Sigmoid colon (tissue), 4 donors: Measurements from ENCODE around the gene CDCP1.

Source experiments
- CTCF ChIP-seq, 4 experiments: fragments of 450-650 bp in 3 of 4; fragments of 200-600 bp in 1 of 4; IDR thresholded peaks; one replicate each; pipeline ENCODE4 v1.5.1; 2016 to 2019; ENCODE audit warnings: antibody characterized with exemption in 4 of 4, mild to moderate bottlenecking in 3 of 4, moderate library complexity in 2 of 4
- EP300 ChIP-seq, 4 donors: sonication (generic); formaldehyde crosslinking; IDR thresholded peaks; one replicate each; pipeline ENCODE4 v1.6.1; 2017; ENCODE audit warnings: antibody characterized with exemption in 4 of 4
- POLR2A ChIP-seq, 2 donors: fragments of 450-650 bp; IDR thresholded peaks; one replicate each; pipeline ENCODE4 v1.6.1; 2016; ENCODE audit warnings: antibody characterized with exemption in 2 of 2, mild to moderate bottlenecking in 2 of 2, moderate library complexity in 2 of 2
- POLR2AphosphoS5 ChIP-seq, 4 donors: sonication (generic); formaldehyde crosslinking; IDR thresholded peaks; one replicate each; pipeline ENCODE4 v1.6.1; 2017; ENCODE audit warnings: antibody characterized with exemption in 4 of 4

GRCh38 chr3:45062697-45063070 is 83.5 kb downstream of the CDCP1 start:
- TF ChIP-seq EP300 (IDR thresholded peaks at IDR 0.05) (no peak), POLR2AphosphoS5 (IDR thresholded peaks at IDR 0.05) (no peak), CTCF (IDR thresholded peaks at IDR 0.05) (no peak), POLR2A (IDR thresholded peaks at IDR 0.05) (no peak)
